HEK293 (cell line): ENCODE data around the gene PTGIR.

Experiments used
- CTCF ChIP-seq: fragments of 450-650 bp; formaldehyde crosslinking; IDR thresholded peaks from 2 replicates; pipeline ENCODE4 v1.5.1; 2016; ENCODE audit warnings: missing biosample characterization, missing genetic modification characterization
- KLF17 ChIP-seq: fragments of 450-650 bp; formaldehyde crosslinking; IDR thresholded peaks from 2 replicates; pipeline ENCODE4 v1.5.1; 2016; ENCODE audit warnings: missing biosample characterization, missing genetic modification characterization
- MEIS1 ChIP-seq: sonication (generic); formaldehyde crosslinking; IDR thresholded peaks from 2 replicates; pipeline ENCODE4 v1.8.1; 2022; ENCODE audit warnings: missing genetic modification reagents, mild to moderate bottlenecking, borderline replicate concordance
- MZF1 ChIP-seq: fragments of 450-650 bp; formaldehyde crosslinking; IDR thresholded peaks from 2 replicates; pipeline ENCODE4 v1.5.1; 2017; ENCODE audit warnings: missing biosample characterization, missing genetic modification characterization, borderline replicate concordance
- REST ChIP-seq: fragments of 450-650 bp; formaldehyde crosslinking; IDR thresholded peaks from 2 replicates; pipeline ENCODE4 v1.5.1; 2016; ENCODE audit warnings: missing biosample characterization, missing genetic modification characterization
- YY1 ChIP-seq: fragments of 450-650 bp; formaldehyde crosslinking; IDR thresholded peaks from 2 replicates; pipeline ENCODE4 v1.5.1; 2018; ENCODE audit warnings: missing biosample characterization, missing genetic modification characterization
- ZEB2 ChIP-seq: fragments of 450-650 bp; formaldehyde crosslinking; IDR thresholded peaks from 2 replicates; pipeline ENCODE4 v1.5.1; 2016; ENCODE audit warnings: missing biosample characterization, missing genetic modification characterization
- ZNF274 ChIP-seq, 2 experiments: fragments of 200-500 bp in 1 of 2; fragments of 450-650 bp in 1 of 2; sonication (Bioruptor generic) in 1 of 2; formaldehyde crosslinking in 1 of 2; IDR thresholded peaks; 2 replicates each; pipeline versions ENCODE4 v1.5.1 to v1.6.1; 2014 to 2016; ENCODE audit warnings: borderline replicate concordance in 1 of 2, inconsistent platforms in 1 of 2, low read length in 1 of 2, missing biosample characterization in 1 of 2, missing genetic modification characterization in 1 of 2
- ZNF423 ChIP-seq: fragments of 450-650 bp; formaldehyde crosslinking; IDR thresholded peaks from 2 replicates; pipeline ENCODE4 v1.5.1; 2016; ENCODE audit warnings: missing biosample characterization, missing genetic modification characterization
- ZNF433 ChIP-seq: fragments of 450-650 bp; formaldehyde crosslinking; IDR thresholded peaks from 2 replicates; pipeline ENCODE4 v1.5.1; 2016; ENCODE audit warnings: missing biosample characterization, missing genetic modification characterization, low read depth
- ZNF626 ChIP-seq: fragments of 450-650 bp; sonication (Bioruptor Pico); formaldehyde crosslinking; IDR thresholded peaks from 2 replicates; pipeline ENCODE4 v1.5.1; 2018; ENCODE audit warnings: missing biosample characterization, missing genetic modification characterization, inconsistent platforms
- ZNF670 ChIP-seq: fragments of 450-650 bp; formaldehyde crosslinking; IDR thresholded peaks from 2 replicates; pipeline ENCODE4 v1.5.1; 2016; ENCODE audit warnings: missing biosample characterization, missing genetic modification characterization, low read depth
- ZNF704 ChIP-seq: fragments of 450-650 bp; formaldehyde crosslinking; IDR thresholded peaks from 2 replicates; pipeline ENCODE4 v1.5.1; 2016; ENCODE audit warnings: missing biosample characterization, missing genetic modification characterization

GRCh38 chr19:46599716-46600373, 25.0 kb downstream of the PTGIR start:
- TF ChIP-seq MEIS1 (no peak), ZNF670 (tag by site-specific recombination) (no peak), YY1 (tag by site-specific recombination) (no peak), ZNF433 (tag by site-specific recombination) (no peak), ZNF423 (no peak), KLF17 (no peak), CTCF (tag by site-specific recombination) (no peak), ZNF274 (IDR thresholded peaks at IDR 0.05; ENCODE audit: low read length) (no peak), ZNF274 (tag by site-specific recombination; IDR thresholded peaks at IDR 0.05; ENCODE audit: borderline replicate concordance) (no peak), ZNF704 (tag by site-specific recombination) (no peak), MZF1 (tag by site-specific recombination) (no peak), REST (tag by site-specific recombination) (no peak), ZEB2 (tag by site-specific recombination) (no peak), ZNF626 (tag by site-specific recombination) (no peak)
